Brain microvascular endothelial cell (primary cell): Measurements from ENCODE around the gene VOPP1.

Experiments
- DNase-seq: peaks from one replicate; pipeline ENCODE4 v3.0.0-alpha.2; 2020
- H3K27ac ChIP-seq: fragments of 250-450 bp; sonication (Bioruptor Pico); 2 replicates; pipeline ENCODE4 v1.5.1; 2020; ENCODE audit warnings: mild to moderate bottlenecking, moderate library complexity
- H3K27me3 ChIP-seq: fragments of 250-450 bp; sonication (Bioruptor Pico); replicated peaks from 2 replicates; pipeline ENCODE4 v1.5.1; 2020; ENCODE audit warnings: mild to moderate bottlenecking
- H3K36me3 ChIP-seq: fragments of 250-450 bp; sonication (Bioruptor Pico); replicated peaks from 2 replicates; pipeline ENCODE4 v1.5.1; 2020; ENCODE audit warnings: mild to moderate bottlenecking
- H3K4me3 ChIP-seq: 2 replicates; pipeline ENCODE4 v1.5.1; 2011; ENCODE audit warnings: low read depth, mild to moderate bottlenecking, control low read depth, low read length, moderate library complexity
- CTCF ChIP-seq: IDR thresholded peaks from 2 replicates; pipeline ENCODE4 v1.5.1; 2011; ENCODE audit warnings: low read depth, mild to moderate bottlenecking, moderate library complexity, low read length, control low read depth, inconsistent platforms; ENCODE audit errors: missing control alignments
- in situ Hi-C: cut with HindIII; loops from 2 replicates; pipeline ENCODE4 v1.10.0; 2017; ENCODE audit warnings: low sequenced_read_pairs, low pct_ligation_motif_present

The VOPP1 gene

GRCh38 chr7:55558962-55559920 lies 13.1 kb downstream of the VOPP1 start:
- Histone ChIP-seq H3K27me3 (no peaks in the 10 kb centered on the region), H3K4me3 (no peak overlapping the region), H3K36me3 (no peaks in the 10 kb centered on the region), H3K27ac (no peak overlapping the region)
- in situ Hi-C loops = no loop called here
- DNase-seq = no peak
- TF ChIP-seq CTCF = no peak

GRCh38 chr7:55557666-55558188 lies 14.6 kb downstream of the VOPP1 start:
- in situ Hi-C loops = no loop called here
- no peak for TF ChIP-seq CTCF
- no peak for DNase-seq
- Histone ChIP-seq H3K4me3 (no peak overlapping the region), H3K36me3 (no peaks in the 10 kb centered on the region), H3K27me3 (no peaks in the 10 kb centered on the region), H3K27ac (no peak overlapping the region)

DNA sequence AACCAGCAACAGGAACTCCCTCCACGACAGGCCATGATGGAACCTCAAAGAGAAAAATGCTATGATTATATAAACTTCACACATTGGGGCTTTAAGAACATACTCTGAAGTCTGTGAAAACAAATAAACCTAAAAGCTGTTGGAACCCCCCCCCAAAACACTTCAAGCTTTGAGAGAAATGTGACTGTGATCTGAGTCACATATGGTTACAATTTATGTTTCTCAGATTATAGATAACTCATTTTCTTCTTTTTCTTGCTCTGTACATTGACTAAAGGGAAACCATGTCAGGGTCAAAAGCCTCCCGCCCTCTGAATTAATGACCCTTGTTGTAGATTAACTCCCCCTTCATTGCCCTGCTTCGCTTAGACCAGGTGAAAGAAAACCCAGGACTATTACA lies 15.8 kb downstream of the VOPP1 start:
- no peaks in the 10 kb centered on the region for H3K27me3 ChIP-seq
- no peak for DNase-seq
- TF ChIP-seq CTCF = no peak
- H3K27ac ChIP-seq = no peak overlapping the region
- in situ Hi-C loops = no loop called here
- no peak overlapping the region for H3K4me3 ChIP-seq
- H3K36me3 ChIP-seq = no peaks in the 10 kb centered on the region

DNA sequence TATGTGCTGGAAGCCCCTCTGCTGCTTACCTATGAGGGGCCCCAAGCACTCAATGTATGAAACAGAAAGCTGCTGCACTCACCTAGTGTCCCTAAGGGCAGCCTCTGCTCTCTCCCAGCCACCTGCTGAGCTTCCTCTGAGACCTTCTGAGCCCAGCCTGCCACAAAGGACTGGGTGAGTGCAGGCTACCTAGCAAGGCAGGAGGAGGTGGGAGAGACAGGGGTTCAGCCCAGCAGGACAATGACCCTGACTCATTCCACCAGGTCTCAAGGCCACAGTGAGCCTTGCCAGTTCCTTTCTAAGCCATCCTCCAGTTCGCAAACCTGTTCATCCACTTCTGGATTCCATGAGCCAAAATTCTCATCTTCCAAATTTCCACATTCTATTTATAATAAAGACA lies 16.3 kb downstream of the VOPP1 start:
- Histone ChIP-seq H3K27me3 (no peaks in the 10 kb centered on the region), H3K27ac (no peak overlapping the region), H3K4me3 (no peak overlapping the region), H3K36me3 (no peaks in the 10 kb centered on the region)
- TF ChIP-seq CTCF = no peak
- no peak for DNase-seq
- in situ Hi-C loops = no loop called here

DNA sequence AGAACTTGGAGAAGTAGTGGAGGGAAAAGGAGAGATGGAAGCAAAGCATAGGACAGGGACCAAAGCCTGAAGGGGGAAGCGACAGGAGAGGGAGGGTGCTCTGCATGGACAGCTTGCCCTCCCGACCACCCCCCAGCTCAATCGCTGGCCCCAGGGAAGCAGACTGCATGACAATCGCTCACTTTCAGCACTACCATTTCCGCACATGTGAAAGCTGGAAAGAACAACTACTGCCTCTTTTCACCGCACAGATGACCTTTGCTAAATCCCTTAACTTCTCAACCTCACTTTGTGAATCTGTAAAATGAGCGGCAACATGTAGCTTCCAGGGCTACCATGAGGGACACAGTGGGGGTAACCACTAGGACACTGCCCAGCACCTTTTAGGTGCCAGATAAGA lies 17.1 kb downstream of the VOPP1 start:
- DNase-seq = no peak
- Histone ChIP-seq H3K36me3 (no peaks in the 10 kb centered on the region), H3K4me3 (no peak overlapping the region), H3K27ac (no peak overlapping the region), H3K27me3 (no peaks in the 10 kb centered on the region)
- in situ Hi-C loops = no loop called here
- TF ChIP-seq CTCF = no peak
